ENCODE measurements around the gene MAP3K9. TPM values are rescaled to one million over a fixed set of nuclear protein-coding genes. Genes with fewer than 3 reads are reported as not detected.

Gene MAP3K9
- total RNA-seq, 3 donors from 2014 or later = 0.16 to 6.3 (median 3.3) TPM

GRCh38 chr14:70802379-70802778 is 6.9 kb downstream of the MAP3K9 start:
- DNase-seq (ENCODE audit: low spot score in 2 of 2) = no peak
- intact Hi-C loops (cut with DNase I; ENCODE audit: low total_unique reads) = no loop called here
- no peak overlapping the region for H3K4me3 ChIP-seq
- no peak overlapping the region for H3K27ac ChIP-seq
- H3K27me3 ChIP-seq = no peaks in the 10 kb centered on the region
- H3K9me3 ChIP-seq = no peaks in the 10 kb centered on the region
- no peaks in the 10 kb centered on the region for H3K36me3 ChIP-seq
- no peak for TF ChIP-seq POLR2A (IDR thresholded peaks at IDR 0.05)
- TF ChIP-seq, protein P1, sequence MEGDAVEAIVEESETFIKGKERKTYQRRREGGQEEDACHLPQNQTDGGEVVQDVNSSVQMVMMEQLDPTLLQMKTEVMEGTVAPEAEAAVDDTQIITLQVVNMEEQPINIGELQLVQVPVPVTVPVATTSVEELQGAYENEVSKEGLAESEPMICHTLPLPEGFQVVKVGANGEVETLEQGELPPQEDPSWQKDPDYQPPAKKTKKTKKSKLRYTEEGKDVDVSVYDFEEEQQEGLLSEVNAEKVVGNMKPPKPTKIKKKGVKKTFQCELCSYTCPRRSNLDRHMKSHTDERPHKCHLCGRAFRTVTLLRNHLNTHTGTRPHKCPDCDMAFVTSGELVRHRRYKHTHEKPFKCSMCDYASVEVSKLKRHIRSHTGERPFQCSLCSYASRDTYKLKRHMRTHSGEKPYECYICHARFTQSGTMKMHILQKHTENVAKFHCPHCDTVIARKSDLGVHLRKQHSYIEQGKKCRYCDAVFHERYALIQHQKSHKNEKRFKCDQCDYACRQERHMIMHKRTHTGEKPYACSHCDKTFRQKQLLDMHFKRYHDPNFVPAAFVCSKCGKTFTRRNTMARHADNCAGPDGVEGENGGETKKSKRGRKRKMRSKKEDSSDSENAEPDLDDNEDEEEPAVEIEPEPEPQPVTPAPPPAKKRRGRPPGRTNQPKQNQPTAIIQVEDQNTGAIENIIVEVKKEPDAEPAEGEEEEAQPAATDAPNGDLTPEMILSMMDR (IDR thresholded peaks at IDR 0.05) = no peak
- TF ChIP-seq POLR2AphosphoS5 (IDR thresholded peaks at IDR 0.05) = no peak
- H3K4me1 ChIP-seq = no peaks in the 10 kb centered on the region

- TF ChIP-seq, protein P1 (IDR thresholded peaks at IDR 0.05) = no peak
- TF ChIP-seq POLR2A (IDR thresholded peaks at IDR 0.05) = no peak
- TF ChIP-seq POLR2AphosphoS5 (IDR thresholded peaks at IDR 0.05) = no peak
Observed at GRCh38 chr14:70801836-70802235, 7.5 kb downstream of the MAP3K9 start.

GRCh38 chr14:70796551-70796950 is 12.8 kb downstream of the MAP3K9 start:
- Histone ChIP-seq H3K27ac (no peak overlapping the region), H3K27me3 (no peaks in the 10 kb centered on the region), H3K9me3 (no peaks in the 10 kb centered on the region), H3K4me3 (no peak overlapping the region), H3K36me3 (no peaks in the 10 kb centered on the region), H3K4me1 (no peaks in the 10 kb centered on the region)
- DNase-seq (ENCODE audit: low spot score in 2 of 2) = no peak
- intact Hi-C loops (cut with DNase I; ENCODE audit: low total_unique reads) = no loop called here
- no peak for TF ChIP-seq POLR2AphosphoS5 (IDR thresholded peaks at IDR 0.05)
- TF ChIP-seq, protein P1 (IDR thresholded peaks at IDR 0.05) = no peak
- TF ChIP-seq POLR2A (IDR thresholded peaks at IDR 0.05) = no peak

More at GRCh38 chr14:70801836-70802235, 7.5 kb downstream of the MAP3K9 start:
- no peaks in the 10 kb centered on the region for H3K36me3 ChIP-seq
- H3K27ac ChIP-seq = no peak overlapping the region
- no peak overlapping the region for H3K4me3 ChIP-seq
- H3K27me3 ChIP-seq = no peaks in the 10 kb centered on the region
- no peaks in the 10 kb centered on the region for H3K4me1 ChIP-seq
- DNase-seq (ENCODE audit: low spot score in 2 of 2) = no peak
- intact Hi-C loops (cut with DNase I; ENCODE audit: low total_unique reads) = no loop called here
- no peaks in the 10 kb centered on the region for H3K9me3 ChIP-seq

- TF ChIP-seq POLR2AphosphoS5 (IDR thresholded peaks at IDR 0.05) (no peak), POLR2A (IDR thresholded peaks at IDR 0.05) (no peak)
- no peak for DNase-seq (ENCODE audit: low spot score in 2 of 2)
- no peaks in the 10 kb centered on the region for H3K9me3 ChIP-seq
Observed at GRCh38 chr14:70794294-70794693, 15.0 kb downstream of the MAP3K9 start.

DNA sequence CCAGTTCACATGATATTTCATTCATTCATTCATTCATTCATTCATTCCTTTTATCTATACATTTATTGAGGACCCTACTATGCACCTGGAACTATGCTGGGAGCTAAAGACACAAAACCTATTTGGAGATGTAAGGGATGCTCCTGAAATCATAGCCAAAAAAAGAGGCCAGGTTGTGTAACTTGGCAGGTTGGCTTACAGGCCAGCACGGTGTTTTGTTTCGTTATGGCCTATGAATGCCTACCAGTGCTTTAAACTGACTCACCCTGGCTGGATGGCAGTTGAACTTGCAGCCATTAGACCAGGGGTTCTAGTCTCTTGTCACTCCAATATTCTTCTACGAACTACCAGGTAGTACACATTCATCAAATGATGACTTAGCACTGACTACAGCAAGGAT is 15.7 kb downstream of the MAP3K9 start:
- Histone ChIP-seq H3K4me3 (no peak overlapping the region), H3K9me3 (no peaks in the 10 kb centered on the region), H3K36me3 (no peaks in the 10 kb centered on the region), H3K4me1 (no peaks in the 10 kb centered on the region), H3K27me3 (no peaks in the 10 kb centered on the region), H3K27ac (no peak overlapping the region)
- TF ChIP-seq, protein P1 (IDR thresholded peaks at IDR 0.05) = no peak
- TF ChIP-seq POLR2A (IDR thresholded peaks at IDR 0.05) = no peak
- no peak for TF ChIP-seq POLR2AphosphoS5 (IDR thresholded peaks at IDR 0.05)
- intact Hi-C loops (cut with DNase I; ENCODE audit: low total_unique reads) = no loop called here
- DNase-seq (ENCODE audit: low spot score in 2 of 2) = no peak

More at GRCh38 chr14:70794294-70794693, 15.0 kb downstream of the MAP3K9 start:
- H3K36me3 ChIP-seq = no peaks in the 10 kb centered on the region
- H3K27me3 ChIP-seq = no peaks in the 10 kb centered on the region
- no peak overlapping the region for H3K4me3 ChIP-seq
- no peak overlapping the region for H3K27ac ChIP-seq
- intact Hi-C loops (cut with DNase I; ENCODE audit: low total_unique reads) = no loop called here
- H3K4me1 ChIP-seq = no peaks in the 10 kb centered on the region

DNA sequence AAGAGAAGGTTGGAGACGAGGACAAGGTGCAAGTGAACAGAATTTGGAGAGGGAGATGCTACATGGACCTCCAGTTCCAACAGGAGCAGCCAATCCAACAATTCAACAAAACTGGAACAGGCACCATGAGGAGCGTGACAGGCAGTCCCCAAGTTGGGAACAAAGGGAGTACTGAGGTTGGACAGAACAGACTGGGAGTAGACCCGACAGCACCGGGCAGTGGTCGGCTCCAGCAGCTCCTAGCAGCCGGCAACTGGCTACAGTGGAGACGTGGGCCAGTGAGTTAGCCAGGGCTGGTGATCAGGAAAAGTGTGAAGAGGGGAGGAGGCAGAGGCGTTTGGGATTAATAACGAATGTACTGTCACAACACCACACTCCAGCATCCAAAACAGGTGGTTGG is 16.4 kb downstream of the MAP3K9 start:
- Histone ChIP-seq H3K4me3 (no peak overlapping the region), H3K27ac (no peak overlapping the region), H3K4me1 (no peaks in the 10 kb centered on the region), H3K27me3 (no peaks in the 10 kb centered on the region), H3K9me3 (no peaks in the 10 kb centered on the region), H3K36me3 (no peaks in the 10 kb centered on the region)
- intact Hi-C loops (cut with DNase I; ENCODE audit: low total_unique reads) = no loop called here
- no peak for DNase-seq (ENCODE audit: low spot score in 2 of 2)
- TF ChIP-seq, protein P1 (IDR thresholded peaks at IDR 0.05) = no peak
- TF ChIP-seq POLR2AphosphoS5 (IDR thresholded peaks at IDR 0.05) (no peak), POLR2A (IDR thresholded peaks at IDR 0.05) (no peak)
